ENCODE results near the gene LSAMP.

LSAMP gene

DNA sequence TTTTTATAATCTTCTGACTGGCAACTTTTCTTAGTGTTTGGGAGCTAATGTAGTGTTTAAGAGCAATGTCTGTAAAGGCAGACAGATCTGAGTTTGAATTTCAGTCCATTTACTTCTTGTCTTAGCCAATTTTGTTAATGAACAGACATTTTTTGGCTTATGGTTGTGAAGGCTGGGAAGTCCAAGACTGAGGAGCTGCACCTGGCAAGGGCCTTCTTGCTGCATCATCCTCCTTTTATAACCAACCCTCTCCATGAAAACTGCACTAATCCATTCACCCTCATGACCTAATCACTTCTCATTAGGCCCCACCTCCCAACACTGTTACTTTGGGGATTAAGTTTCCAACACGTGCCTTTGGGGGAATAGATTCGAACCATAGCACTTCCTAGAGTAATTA lies 657.5 kb downstream of the LSAMP start:
- DNase-seq (no peak), ATAC-seq (ENCODE audit: insufficient read depth, low read depth) (no peak)
- Histone ChIP-seq H3K9ac (ENCODE audit: low read depth, low read length) (no peak overlapping the region), H3K9me3 (ENCODE audit: insufficient read depth, low read length, severe bottlenecking) (no peaks in the 10 kb centered on the region), H3K27ac (ENCODE audit: low read length) (no peak overlapping the region), H3K4me3 (ENCODE audit: low read depth in 1 of 2, low read length in 2 of 2) (no peak overlapping the region), H3K4me1 (ENCODE audit: insufficient read depth, low read length) (peaks cover 22% of the 10 kb centered on the region), H3K79me2 (ENCODE audit: insufficient read depth, low read length) (no peaks in the 10 kb centered on the region), H3K36me3 (ENCODE audit: insufficient read depth, low read length) (no peaks in the 10 kb centered on the region), H3K4me2 (ENCODE audit: insufficient read depth, low read length) (no peak overlapping the region), H3K27me3 (ENCODE audit: insufficient read depth, low read length, poor library complexity) (peaks cover 9% of the 10 kb centered on the region), H4K20me1 (ENCODE audit: insufficient read depth, low read length) (no peaks in the 10 kb centered on the region), H2AFZ (ENCODE audit: low read depth, low read length) (no peak overlapping the region)
- TF ChIP-seq EZH2 (IDR thresholded peaks at IDR 0.05; ENCODE audit: borderline replicate concordance, low read depth, low read length, severe bottlenecking): no peak
- TF ChIP-seq, protein P1, sequence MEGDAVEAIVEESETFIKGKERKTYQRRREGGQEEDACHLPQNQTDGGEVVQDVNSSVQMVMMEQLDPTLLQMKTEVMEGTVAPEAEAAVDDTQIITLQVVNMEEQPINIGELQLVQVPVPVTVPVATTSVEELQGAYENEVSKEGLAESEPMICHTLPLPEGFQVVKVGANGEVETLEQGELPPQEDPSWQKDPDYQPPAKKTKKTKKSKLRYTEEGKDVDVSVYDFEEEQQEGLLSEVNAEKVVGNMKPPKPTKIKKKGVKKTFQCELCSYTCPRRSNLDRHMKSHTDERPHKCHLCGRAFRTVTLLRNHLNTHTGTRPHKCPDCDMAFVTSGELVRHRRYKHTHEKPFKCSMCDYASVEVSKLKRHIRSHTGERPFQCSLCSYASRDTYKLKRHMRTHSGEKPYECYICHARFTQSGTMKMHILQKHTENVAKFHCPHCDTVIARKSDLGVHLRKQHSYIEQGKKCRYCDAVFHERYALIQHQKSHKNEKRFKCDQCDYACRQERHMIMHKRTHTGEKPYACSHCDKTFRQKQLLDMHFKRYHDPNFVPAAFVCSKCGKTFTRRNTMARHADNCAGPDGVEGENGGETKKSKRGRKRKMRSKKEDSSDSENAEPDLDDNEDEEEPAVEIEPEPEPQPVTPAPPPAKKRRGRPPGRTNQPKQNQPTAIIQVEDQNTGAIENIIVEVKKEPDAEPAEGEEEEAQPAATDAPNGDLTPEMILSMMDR (IDR thresholded peaks at IDR 0.05; ENCODE audit: borderline replicate concordance, extremely low read depth, low read length, poor library complexity, severe bottlenecking): no peak

DNA sequence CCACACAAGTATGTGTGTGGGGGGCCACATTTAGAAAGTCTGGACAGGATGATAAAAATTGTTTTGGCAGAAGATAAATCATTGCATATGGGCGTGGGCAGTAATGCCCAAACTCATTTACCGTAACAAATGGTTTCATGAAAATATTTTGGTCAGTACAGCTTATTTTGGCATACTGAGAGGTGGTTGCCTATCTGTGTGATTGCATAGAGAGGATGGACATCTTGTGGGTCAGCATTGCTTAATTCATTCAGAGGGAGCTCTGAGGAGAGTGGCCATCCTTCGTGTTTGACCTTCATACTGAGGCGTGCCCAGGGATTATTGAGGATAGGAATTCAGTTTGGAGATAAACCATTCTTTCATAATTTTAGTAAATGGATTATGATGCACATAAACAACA lies 659.5 kb downstream of the LSAMP start:
- Histone ChIP-seq H4K20me1 (ENCODE audit: insufficient read depth, low read length) (no peaks in the 10 kb centered on the region), H3K4me3 (ENCODE audit: low read depth in 1 of 2, low read length in 2 of 2) (no peak overlapping the region), H3K4me2 (ENCODE audit: insufficient read depth, low read length) (no peak overlapping the region; the same call in 1 of the 2 replicates), H3K9ac (ENCODE audit: low read depth, low read length) (no peak overlapping the region), H3K27me3 (ENCODE audit: insufficient read depth, low read length, poor library complexity) (peaks cover 9% of the 10 kb centered on the region), H3K4me1 (ENCODE audit: insufficient read depth, low read length) (peaks cover 18% of the 10 kb centered on the region), H3K79me2 (ENCODE audit: insufficient read depth, low read length) (no peaks in the 10 kb centered on the region), H3K36me3 (ENCODE audit: insufficient read depth, low read length) (no peaks in the 10 kb centered on the region), H3K27ac (ENCODE audit: low read length) (no peak overlapping the region), H2AFZ (ENCODE audit: low read depth, low read length) (peak overlapping the region; percentile 88; the same call in 1 of the 2 replicates), H3K9me3 (ENCODE audit: insufficient read depth, low read length, severe bottlenecking) (no peaks in the 10 kb centered on the region)
- ATAC-seq (ENCODE audit: insufficient read depth, low read depth) (no peak), DNase-seq (no peak)
- TF ChIP-seq, protein P1 (IDR thresholded peaks at IDR 0.05; ENCODE audit: borderline replicate concordance, extremely low read depth, low read length, poor library complexity, severe bottlenecking): no peak
- no peak for TF ChIP-seq EZH2 (IDR thresholded peaks at IDR 0.05; ENCODE audit: borderline replicate concordance, low read depth, low read length, severe bottlenecking)

DNA sequence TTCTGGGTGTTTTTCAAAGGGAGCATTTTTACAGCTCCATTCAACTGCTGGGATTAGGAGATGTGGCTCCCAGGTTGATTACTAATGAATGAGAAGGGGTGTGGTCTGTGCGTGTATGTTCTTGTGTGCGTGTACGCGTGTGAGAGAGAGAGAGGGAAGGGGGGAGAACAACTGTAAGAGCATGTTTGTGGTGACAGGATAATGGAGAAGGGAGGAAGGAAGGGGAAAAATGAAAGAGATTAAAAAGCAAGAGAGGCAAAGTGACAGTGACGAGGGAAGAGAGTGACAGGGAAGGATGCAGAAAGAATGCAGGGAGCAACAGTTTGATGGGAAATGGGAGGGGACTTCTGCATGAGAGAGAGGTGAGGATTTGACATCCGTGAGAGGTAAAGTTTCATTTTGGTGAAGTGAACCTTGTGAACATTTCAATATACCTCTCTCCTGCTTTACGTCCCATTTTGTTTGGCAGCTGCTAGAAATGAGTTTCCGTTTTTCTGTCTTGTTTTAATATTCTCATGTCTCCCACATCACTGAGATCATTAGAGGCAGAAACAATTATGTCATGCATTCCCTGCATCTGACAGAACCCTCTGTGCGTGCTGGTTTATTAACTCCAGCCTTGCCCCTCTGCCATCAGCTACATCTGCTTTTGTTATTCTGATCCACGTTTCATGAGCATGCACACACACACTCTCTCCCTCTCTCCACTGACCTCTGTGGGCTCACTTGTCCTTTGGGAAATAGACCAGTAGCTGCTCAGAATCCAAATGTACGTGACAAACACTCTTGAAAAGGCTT lies 660.3 kb downstream of the LSAMP start:
- Histone ChIP-seq H3K27ac (ENCODE audit: low read length) (peak overlapping the region; percentile 11; the same call in 1 of the 2 replicates), H3K79me2 (ENCODE audit: insufficient read depth, low read length) (no peaks in the 10 kb centered on the region), H3K27me3 (ENCODE audit: insufficient read depth, low read length, poor library complexity) (peaks cover 9% of the 10 kb centered on the region), H3K4me1 (ENCODE audit: insufficient read depth, low read length) (peaks cover 18% of the 10 kb centered on the region), H3K9me3 (ENCODE audit: insufficient read depth, low read length, severe bottlenecking) (no peaks in the 10 kb centered on the region), H4K20me1 (ENCODE audit: insufficient read depth, low read length) (no peaks in the 10 kb centered on the region), H3K4me2 (ENCODE audit: insufficient read depth, low read length) (peak overlapping the region; percentile 87), H3K4me3 (ENCODE audit: low read depth in 1 of 2, low read length in 2 of 2) (peak overlapping the region; percentile 13 to 64; a peak in 3 of 4 replicates), H2AFZ (ENCODE audit: low read depth, low read length) (peak overlapping the region; percentile 88), H3K36me3 (ENCODE audit: insufficient read depth, low read length) (no peaks in the 10 kb centered on the region), H3K9ac (ENCODE audit: low read depth, low read length) (peak overlapping the region; percentile 68)
- ATAC-seq (ENCODE audit: insufficient read depth, low read depth) (no peak), DNase-seq (no peak)
- no peak for TF ChIP-seq EZH2 (IDR thresholded peaks at IDR 0.05; ENCODE audit: borderline replicate concordance, low read depth, low read length, severe bottlenecking)
- TF ChIP-seq, protein P1 (IDR thresholded peaks at IDR 0.05; ENCODE audit: borderline replicate concordance, extremely low read depth, low read length, poor library complexity, severe bottlenecking): no peak

Data from DND-41 (cell line).